Mesenchymal stem cell (in vitro differentiated cells and primary cell): ENCODE results near the gene POU4F1.
A peak's percentile ranks its signal among the peaks of the same experiment; 100 is the strongest.

ENCODE experiments used
- DNase-seq: peaks from one replicate; pipeline ENCODE4 v3.0.0-alpha.2; 2013
- H2AFZ ChIP-seq: one replicate; pipeline ENCODE4 v1.6.1; 2013; ENCODE audit warnings: low read depth, mild to moderate bottlenecking, control low read depth, inconsistent platforms, low read length, moderate library complexity
- H2AK5ac ChIP-seq: 2 replicates; pipeline ENCODE4 v1.6.1; 2013; ENCODE audit warnings: low read length, moderate library complexity, mild to moderate bottlenecking, inconsistent platforms; ENCODE audit not compliant: severe bottlenecking
- H2BK120ac ChIP-seq: one replicate; pipeline ENCODE4 v1.6.1; 2013; ENCODE audit warnings: low read depth, mild to moderate bottlenecking, inconsistent platforms, low read length, moderate library complexity
- H2BK12ac ChIP-seq, 2 experiments: one replicate each; pipeline ENCODE4 v1.6.1; 2013; ENCODE audit warnings: inconsistent platforms in 2 of 2, low read length in 2 of 2, mild to moderate bottlenecking in 2 of 2, moderate library complexity in 2 of 2, control low read depth in 1 of 2
- H2BK15ac ChIP-seq: one replicate; pipeline ENCODE4 v1.6.1; 2013; ENCODE audit warnings: mild to moderate bottlenecking, low read depth, inconsistent platforms; ENCODE audit not compliant: poor library complexity, severe bottlenecking
- H2BK5ac ChIP-seq: 2 replicates; pipeline ENCODE4 v1.6.1; 2013; ENCODE audit warnings: low read depth, mild to moderate bottlenecking, low read length, control low read depth, inconsistent platforms; ENCODE audit not compliant: poor library complexity, severe bottlenecking
- H3K14ac ChIP-seq, 2 experiments: one replicate each; pipeline ENCODE4 v1.6.1; 2013; ENCODE audit warnings: inconsistent platforms in 2 of 2, low read length in 2 of 2, control low read depth in 1 of 2, mild to moderate bottlenecking in 1 of 2, moderate library complexity in 1 of 2
- H3K18ac ChIP-seq, 2 experiments: one replicate each; pipeline ENCODE4 v1.6.1; 2013; ENCODE audit warnings: inconsistent platforms in 2 of 2, low read length in 2 of 2, control low read depth in 1 of 2, low read depth in 1 of 2, mild to moderate bottlenecking in 1 of 2
- H3K23ac ChIP-seq, 2 experiments: one replicate each; pipeline ENCODE4 v1.6.1; 2013; ENCODE audit warnings: inconsistent platforms in 2 of 2, low read length in 2 of 2, mild to moderate bottlenecking in 2 of 2, moderate library complexity in 2 of 2, control low read depth in 1 of 2
- H3K27ac ChIP-seq: 2 replicates; pipeline ENCODE4 v1.5.1; 2013; ENCODE audit warnings: mild to moderate bottlenecking, moderate library complexity, low read length, control low read depth, inconsistent platforms; ENCODE audit not compliant: poor library complexity, severe bottlenecking
- H3K27me3 ChIP-seq, 2 experiments: 2 replicates each; pipeline versions ENCODE4 v1.6.1 to v1.7.0; 2013; ENCODE audit warnings: low read length in 2 of 2, mild to moderate bottlenecking in 2 of 2, moderate library complexity in 2 of 2, control low read depth in 1 of 2, inconsistent platforms in 1 of 2; ENCODE audit not compliant: control insufficient read depth in 1 of 2, insufficient read depth in 1 of 2
- H3K36me3 ChIP-seq, 2 experiments: 2 replicates each; pipeline versions ENCODE4 v1.6.1 to v1.7.0; 2013; ENCODE audit warnings: low read length in 2 of 2, control low read depth in 1 of 2, inconsistent platforms in 1 of 2, low read depth in 1 of 2, mild to moderate bottlenecking in 1 of 2; ENCODE audit not compliant: insufficient read depth in 2 of 2, control insufficient read depth in 1 of 2
- H3K4ac ChIP-seq, 2 experiments: one replicate each; pipeline ENCODE4 v1.6.1; 2013; ENCODE audit warnings: inconsistent platforms in 2 of 2, low read length in 2 of 2, mild to moderate bottlenecking in 2 of 2, moderate library complexity in 2 of 2, control low read depth in 1 of 2, low read depth in 1 of 2
- H3K4me1 ChIP-seq: 2 replicates; pipeline ENCODE4 v1.6.1; 2013; ENCODE audit warnings: low read depth, low read length, control low read depth; ENCODE audit not compliant: control insufficient read depth, insufficient read depth
- H3K4me2 ChIP-seq: 2 replicates; pipeline ENCODE4 v1.6.1; 2013; ENCODE audit warnings: low read length, mild to moderate bottlenecking, inconsistent platforms; ENCODE audit not compliant: poor library complexity, severe bottlenecking
- H3K4me3 ChIP-seq, 2 experiments: 2 replicates each; pipeline versions ENCODE4 v1.5.1 to v1.7.0; 2013; ENCODE audit warnings: low read length in 2 of 2, mild to moderate bottlenecking in 2 of 2, control low read depth in 1 of 2, low read depth in 1 of 2; ENCODE audit not compliant: insufficient read depth in 1 of 2
- H3K79me1 ChIP-seq: replicated peaks from 2 replicates; pipeline ENCODE4 v1.6.1; 2013; ENCODE audit warnings: mild to moderate bottlenecking, control low read depth, low read length, inconsistent platforms; ENCODE audit not compliant: poor library complexity, severe bottlenecking
- H3K9ac ChIP-seq: 2 replicates; pipeline ENCODE4 v1.7.0; 2013; ENCODE audit warnings: mild to moderate bottlenecking, low read length, moderate library complexity
- H3K9me3 ChIP-seq: 2 replicates; pipeline ENCODE4 v1.7.0; 2013; ENCODE audit warnings: mild to moderate bottlenecking, low read length; ENCODE audit not compliant: control insufficient read depth
- H4K8ac ChIP-seq: one replicate; pipeline ENCODE4 v1.6.1; 2013; ENCODE audit warnings: inconsistent platforms, mild to moderate bottlenecking, low read length, moderate library complexity
- H4K91ac ChIP-seq: one replicate; pipeline ENCODE4 v1.6.1; 2013; ENCODE audit warnings: mild to moderate bottlenecking, low read length, inconsistent platforms
- WGBS: methylation state at CpG from one replicate; pipeline ENCODE4 v1.1.7; 2013; ENCODE audit warnings: mixed read lengths; 5-methylcytosine and 5-hydroxymethylcytosine counted together

The POU4F1 gene

DNA sequence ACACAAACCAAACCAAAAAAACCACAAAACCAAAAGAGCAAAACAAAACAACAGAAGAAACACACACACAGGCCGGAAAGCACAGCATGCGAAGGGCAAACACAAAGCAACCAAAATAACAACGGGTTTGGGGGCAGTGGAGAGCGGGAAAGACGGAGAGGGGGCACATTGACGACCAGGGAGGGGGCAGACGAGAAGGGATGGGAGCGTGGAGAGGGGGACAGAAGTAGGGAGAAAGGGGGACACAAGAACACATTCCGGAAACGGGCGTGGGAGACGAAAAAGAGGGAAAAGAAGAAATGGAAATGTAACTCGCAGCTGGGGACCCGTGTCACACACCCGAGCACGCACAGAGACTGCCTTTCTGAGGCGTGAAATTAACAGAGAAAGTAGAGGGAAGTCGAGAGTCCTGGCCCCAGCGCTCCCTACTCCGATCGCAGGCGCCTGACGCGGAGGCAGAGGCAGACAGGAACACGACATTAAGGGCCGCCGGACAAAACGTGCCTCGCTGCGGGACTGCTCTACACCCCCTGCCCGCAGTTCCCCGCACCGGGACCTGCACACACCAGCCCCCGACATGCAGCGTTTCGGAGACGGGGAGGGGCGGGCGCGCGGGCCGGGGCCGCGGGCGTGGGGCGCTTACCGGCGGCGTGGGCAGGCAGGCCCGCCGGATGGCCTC is 652 bp downstream of the POU4F1 start:
- Histone ChIP-seq H3K4me1 (peaks cover 31% of the 10 kb centered on the region), H3K9ac (no peak overlapping the region), H3K27me3 (peaks cover 92 to 96% of the 10 kb centered on the region in 2 experiments), H4K91ac (no peak overlapping the region), H3K18ac (no peak overlapping the region), H3K27ac (no peak overlapping the region), H3K79me1 (no peaks in the 10 kb centered on the region), H3K4me3 (peak overlapping the region; percentile 49 to 51), H3K23ac (peak overlapping the region in 1 of 2 experiments; percentile 77), H2BK12ac (no peak overlapping the region), H3K4ac (no peak overlapping the region), H2BK120ac (no peak overlapping the region), H3K14ac (no peak overlapping the region), H3K4me2 (peak overlapping the region; percentile 78), H2BK5ac (no peak overlapping the region), H4K8ac (no peak overlapping the region), H2BK15ac (no peak overlapping the region), H2AFZ (no peak overlapping the region), H3K36me3 (no peaks in the 10 kb centered on the region), H3K9me3 (no peaks in the 10 kb centered on the region), H2AK5ac (no peak overlapping the region)
- no peak for DNase-seq
- WGBS: 2% methylated on average over 48 of the region's 51 CpGs

DNA sequence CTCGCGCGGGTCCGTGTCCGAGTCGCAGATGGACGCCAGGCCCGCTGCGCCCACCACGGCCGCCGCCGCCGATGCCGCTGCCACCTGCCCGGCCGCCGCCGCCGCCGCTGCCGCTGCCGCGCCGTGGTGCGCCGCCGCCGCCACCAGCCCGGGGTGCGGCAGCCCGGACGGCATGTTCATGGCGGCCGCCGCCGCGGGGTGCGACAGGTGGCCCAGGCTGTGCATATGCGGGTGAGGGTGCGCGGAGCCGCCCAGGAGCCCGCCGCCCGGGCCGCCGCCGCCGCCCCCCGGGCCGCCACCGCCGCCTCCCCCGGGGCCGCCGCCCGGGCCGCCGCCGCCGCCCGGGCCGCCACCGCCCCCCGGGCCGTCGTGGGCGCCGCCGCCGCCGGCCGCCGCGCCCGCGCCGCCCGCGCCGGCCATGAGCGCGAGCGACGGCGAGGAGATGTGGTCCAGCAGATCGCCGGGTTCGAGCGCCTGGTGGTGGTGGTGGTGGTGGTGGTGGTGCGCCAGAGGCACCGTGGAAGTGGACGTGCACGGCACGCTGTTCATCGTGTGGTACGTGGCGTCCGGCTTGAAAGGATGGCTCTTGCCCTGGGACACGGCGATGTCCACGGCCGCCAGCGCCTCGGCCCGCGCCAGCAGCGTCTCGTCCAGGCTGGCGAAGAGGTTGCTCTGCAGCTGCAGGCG is 1.3 kb downstream of the POU4F1 start:
- H3K14ac ChIP-seq: no peak overlapping the region
- no peaks in the 10 kb centered on the region for H3K9me3 ChIP-seq
- no peak overlapping the region for H2BK12ac ChIP-seq
- H2BK120ac ChIP-seq: no peak overlapping the region
- no peak overlapping the region for H3K9ac ChIP-seq
- H3K36me3 ChIP-seq: no peaks in the 10 kb centered on the region
- no peaks in the 10 kb centered on the region for H3K79me1 ChIP-seq
- H2BK5ac ChIP-seq: no peak overlapping the region
- no peak overlapping the region for H2BK15ac ChIP-seq
- no peak overlapping the region for H3K18ac ChIP-seq
- peaks cover 92 to 96% of the 10 kb centered on the region in 2 experiments for H3K27me3 ChIP-seq
- peak overlapping the region; percentile 57 for H3K4me2 ChIP-seq
- H3K4me3 ChIP-seq: peak overlapping the region in 1 of 2 experiments; percentile 34
- H3K23ac ChIP-seq: no peak overlapping the region
- WGBS: 0% methylated on average over 29 of the region's 112 CpGs
- H4K8ac ChIP-seq: no peak overlapping the region
- no peak overlapping the region for H2AK5ac ChIP-seq
- no peak overlapping the region for H3K4ac ChIP-seq
- peaks cover 27% of the 10 kb centered on the region for H3K4me1 ChIP-seq
- DNase-seq: no peak
- no peak overlapping the region for H4K91ac ChIP-seq
- H2AFZ ChIP-seq: no peak overlapping the region
- no peak overlapping the region for H3K27ac ChIP-seq

DNA sequence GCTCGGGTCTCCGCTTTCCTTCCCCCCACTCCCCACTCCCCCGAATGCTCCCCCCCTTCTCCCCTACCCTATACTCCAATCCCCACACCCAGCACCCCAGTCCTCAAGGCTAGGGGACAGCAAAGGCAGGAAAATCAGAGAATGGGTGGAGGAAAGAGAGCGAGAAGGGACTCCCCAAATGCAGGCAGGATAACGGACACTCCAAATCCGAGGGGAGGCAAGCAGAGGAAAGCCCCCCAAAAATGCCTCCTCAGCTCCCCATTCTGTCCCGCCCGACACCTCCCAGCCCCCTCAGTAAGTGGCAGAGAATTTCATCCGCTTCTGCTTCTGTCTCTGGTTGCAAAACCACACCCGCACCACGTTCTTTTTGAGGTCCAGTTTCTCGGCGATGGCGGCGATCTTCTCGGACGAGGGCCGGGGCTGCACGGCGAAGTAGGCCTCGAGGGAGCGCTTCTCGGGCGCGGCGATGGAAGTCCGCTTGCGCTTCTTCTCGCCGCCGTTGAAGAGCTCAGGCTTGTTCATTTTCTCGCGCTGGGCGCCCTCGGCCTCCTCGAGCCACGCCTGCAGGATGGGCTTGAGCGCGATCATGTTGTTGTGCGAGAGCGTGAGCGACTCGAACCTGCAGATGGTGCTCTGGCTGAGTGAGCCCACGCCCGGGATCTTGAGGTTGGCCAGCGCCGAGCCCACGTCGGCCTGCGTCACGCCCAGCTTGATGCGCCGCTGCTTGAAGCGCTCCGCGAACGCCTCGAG is 2.1 kb downstream of the POU4F1 start:
- H4K8ac ChIP-seq: no peak overlapping the region
- H3K4ac ChIP-seq: no peak overlapping the region
- peaks cover 31% of the 10 kb centered on the region for H3K4me1 ChIP-seq
- peak overlapping the region in 1 of 2 experiments; percentile 97 for H3K23ac ChIP-seq
- no peak overlapping the region for H2BK5ac ChIP-seq
- no peak overlapping the region for H4K91ac ChIP-seq
- H3K4me3 ChIP-seq: peak overlapping the region in 1 of 2 experiments; percentile 34
- no peak overlapping the region for H2AK5ac ChIP-seq
- peaks cover 92 to 96% of the 10 kb centered on the region in 2 experiments for H3K27me3 ChIP-seq
- no peak overlapping the region for H2BK120ac ChIP-seq
- H3K27ac ChIP-seq: no peak overlapping the region
- no peak overlapping the region for H2BK15ac ChIP-seq
- WGBS: 1% methylated on average over 57 of the region's 58 CpGs
- H3K18ac ChIP-seq: no peak overlapping the region
- no peaks in the 10 kb centered on the region for H3K79me1 ChIP-seq
- no peak overlapping the region for H2AFZ ChIP-seq
- no peak overlapping the region for H3K14ac ChIP-seq
- no peaks in the 10 kb centered on the region for H3K9me3 ChIP-seq
- peak overlapping the region; percentile 57 for H3K4me2 ChIP-seq
- no peaks in the 10 kb centered on the region for H3K36me3 ChIP-seq
- no peak overlapping the region for H2BK12ac ChIP-seq
- H3K9ac ChIP-seq: no peak overlapping the region
- DNase-seq: no peak
